ENCODE data around the gene LHB.
"Not testable (repeated sequence)": the region's sequence is repeated elsewhere in the genome, so short reads cannot be mapped to it uniquely, and the experiment has no call there.

Gene LHB

GRCh38 chr19:49017041-49017665 is at the start of gene LHB:
TSS of gene LHB (minus strand) at chr19:49017091. CDS start at chr19:49017081, 10 bp downstream.
- in situ Hi-C loops (cut with MboI; ENCODE audit: low sequenced_read_pairs), result no loop called here

GRCh38 chr19:49065905-49066512 is 49.1 kb upstream of the LHB start:
- in situ Hi-C loops (cut with MboI; ENCODE audit: low sequenced_read_pairs), result no loop called here

- in situ Hi-C loops (cut with MboI; ENCODE audit: low sequenced_read_pairs), result no loop called here
Measured at GRCh38 chr19:49064768-49065611, 48.1 kb upstream of the LHB start, which contains the start of gene NTF4. TSS of gene NTF4 (minus strand) at chr19:49064818. CDS start at chr19:49061997, 2,821 bp downstream.

GRCh38 chr19:49064029-49064629 is 47.2 kb upstream of the LHB start:
- in situ Hi-C loops (cut with MboI; ENCODE audit: low sequenced_read_pairs), result no loop called here

GRCh38 chr19:49061445-49061844 is 44.6 kb upstream of the LHB start:
- in situ Hi-C loops (cut with MboI; ENCODE audit: low sequenced_read_pairs), result no loop called here

GRCh38 chr19:49061000-49061399 is 44.1 kb upstream of the LHB start:
- in situ Hi-C loops (cut with MboI; ENCODE audit: low sequenced_read_pairs), result no loop called here

GRCh38 chr19:49059053-49059452 is 42.2 kb upstream of the LHB start:
- in situ Hi-C loops (cut with MboI; ENCODE audit: low sequenced_read_pairs), result no loop called here

GRCh38 chr19:49058562-49058961 is 41.7 kb upstream of the LHB start:
- in situ Hi-C loops (cut with MboI; ENCODE audit: low sequenced_read_pairs), result no loop called here

GRCh38 chr19:49057636-49058234 is 40.8 kb upstream of the LHB start, which contains the start of gene CGB7:
TSS of gene CGB7 (minus strand) at chr19:49057749. CDS start at chr19:49055375, 2,374 bp downstream.
- in situ Hi-C loops (cut with MboI; ENCODE audit: low sequenced_read_pairs), result no loop called here

GRCh38 chr19:49056902-49057596 is 40.2 kb upstream of the LHB start:
- in situ Hi-C loops (cut with MboI; ENCODE audit: low sequenced_read_pairs), result not testable (repeated sequence)

GRCh38 chr19:49056101-49056901 is 39.4 kb upstream of the LHB start:
- in situ Hi-C loops (cut with MboI; ENCODE audit: low sequenced_read_pairs), result no loop called here

- in situ Hi-C loops (cut with MboI; ENCODE audit: low sequenced_read_pairs), result not testable (repeated sequence)
Measured at GRCh38 chr19:49050376-49051033, 33.6 kb upstream of the LHB start.

GRCh38 chr19:49049834-49050233 is 32.9 kb upstream of the LHB start:
- in situ Hi-C loops (cut with MboI; ENCODE audit: low sequenced_read_pairs), result not testable (repeated sequence)

- in situ Hi-C loops (cut with MboI; ENCODE audit: low sequenced_read_pairs), result not testable (repeated sequence)
Measured at GRCh38 chr19:49049011-49049410, 32.1 kb upstream of the LHB start, which contains the start of gene CGB8. TSS of gene CGB8 (minus strand) at chr19:49049111. CDS start at chr19:49048739, 372 bp downstream.

- in situ Hi-C loops (cut with MboI; ENCODE audit: low sequenced_read_pairs), result not testable (repeated sequence)
Measured at GRCh38 chr19:49043548-49043947, 26.7 kb upstream of the LHB start, which contains the start of gene CGB5. TSS of gene CGB5 (plus strand) at chr19:49043848. CDS start at chr19:49044210, 362 bp downstream.

GRCh38 chr19:49042666-49043065 is 25.8 kb upstream of the LHB start:
- in situ Hi-C loops (cut with MboI; ENCODE audit: low sequenced_read_pairs), result not testable (repeated sequence)

GRCh38 chr19:49042177-49042576 is 25.3 kb upstream of the LHB start:
- in situ Hi-C loops (cut with MboI; ENCODE audit: low sequenced_read_pairs), result no loop called here

GRCh38 chr19:49039736-49040135 is 22.8 kb upstream of the LHB start:
- in situ Hi-C loops (cut with MboI; ENCODE audit: low sequenced_read_pairs), result not testable (repeated sequence)
